Measurements from ENCODE around the gene SSPN. TPM values are rescaled to one million over a fixed set of nuclear protein-coding genes. Genes with fewer than 3 reads are reported as not detected.

Gene SSPN
- total RNA-seq, 1 experiment from 2014 or later: 0.17 TPM

DNA sequence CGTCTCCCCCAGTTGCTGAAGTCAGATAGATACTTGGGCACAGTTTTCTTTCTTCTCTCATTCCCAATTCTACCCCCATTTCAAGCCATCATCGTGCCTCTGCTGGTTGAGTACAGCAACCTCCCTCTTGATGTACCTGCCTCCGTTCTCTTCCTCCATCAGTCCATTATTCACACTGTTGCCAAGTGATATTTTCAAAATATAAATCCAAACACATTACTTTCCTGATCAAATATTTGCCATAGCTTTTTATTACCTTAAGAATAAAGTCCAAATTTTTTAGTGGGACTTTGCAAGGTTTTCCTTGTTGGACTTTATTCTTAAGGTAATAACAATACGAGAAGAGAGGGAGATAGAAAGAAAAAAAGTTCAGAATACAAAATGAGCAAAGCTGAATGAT lies 18.6 kb upstream of the SSPN start:
- POLR2A ChIA-PET: interaction anchor here (2.5 kb wide), 1 partner anchor 23 kb away, joined by 5 read pairs; no protein-coding TSS in a partner anchor

More for the DNA sequence above, 18.6 kb upstream of the SSPN start:
- no peak overlapping the region for H2AFZ ChIP-seq (ENCODE audit: low read depth, low read length, poor library complexity, severe bottlenecking)
- H3K4me1 ChIP-seq (ENCODE audit: control insufficient read depth in 1 of 2, insufficient read depth in 2 of 2, low read length in 2 of 2): no peaks in the 10 kb centered on the region
- TF ChIP-seq SRF (IDR thresholded peaks at IDR 0.05; ENCODE audit: low read depth): no peak
- TF ChIP-seq POLR2AphosphoS5 (IDR thresholded peaks at IDR 0.05; ENCODE audit: low read depth, low read length): no peak
- TF ChIP-seq TCF7L2 (IDR thresholded peaks at IDR 0.05; ENCODE audit: borderline replicate concordance, extremely low read depth, insufficient read depth, insufficient read length): no peak
- TF ChIP-seq ZBTB33 (IDR thresholded peaks at IDR 0.05; ENCODE audit: extremely low read depth, insufficient replicate concordance, low read length): no peak
- no peak for TF ChIP-seq EGR1 (IDR thresholded peaks at IDR 0.05; ENCODE audit: low read depth)
- no peak for TF ChIP-seq ELF1 (IDR thresholded peaks at IDR 0.05; ENCODE audit: borderline replicate concordance, low read depth)
- TF ChIP-seq YY1 (IDR thresholded peaks at IDR 0.05; ENCODE audit: extremely low read depth, insufficient replicate concordance, low read depth, low read length): no peak
- no peak for TF ChIP-seq ZNF274 (IDR thresholded peaks at IDR 0.05; ENCODE audit: low read depth, low read length)
- no peak for TF ChIP-seq ATF3 (IDR thresholded peaks at IDR 0.05)
- TF ChIP-seq SP1 (IDR thresholded peaks at IDR 0.05; ENCODE audit: low read depth): no peak
- TF ChIP-seq EZH2phosphoT487 (IDR thresholded peaks at IDR 0.05; ENCODE audit: borderline replicate concordance): no peak
- TF ChIP-seq, protein P1, sequence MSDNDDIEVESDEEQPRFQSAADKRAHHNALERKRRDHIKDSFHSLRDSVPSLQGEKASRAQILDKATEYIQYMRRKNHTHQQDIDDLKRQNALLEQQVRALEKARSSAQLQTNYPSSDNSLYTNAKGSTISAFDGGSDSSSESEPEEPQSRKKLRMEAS (IDR thresholded peaks at IDR 0.05): no peak
- no peak for TF ChIP-seq REST (IDR thresholded peaks at IDR 0.05; ENCODE audit: low read depth)
- TF ChIP-seq POLR2A (IDR thresholded peaks at IDR 0.05; ENCODE audit: borderline replicate concordance, extremely low read depth, insufficient read depth, insufficient read length): no peak
- TF ChIP-seq ZFX (IDR thresholded peaks at IDR 0.05): no peak
- TF ChIP-seq SIN3A (IDR thresholded peaks at IDR 0.05; ENCODE audit: low read depth): no peak
- TF ChIP-seq JUND (IDR thresholded peaks at IDR 0.05): no peak
- TF ChIP-seq CBX3 (IDR thresholded peaks at IDR 0.05; ENCODE audit: low read depth): no peak
- TF ChIP-seq CEBPB (IDR thresholded peaks at IDR 0.05; ENCODE audit: low read depth): no peak
- no peak overlapping the region for H3K4me3 ChIP-seq (replicated peaks in 1 of 2; ENCODE audit: low read depth in 1 of 2, low read length in 2 of 2)
- H3K9me3 ChIP-seq (ENCODE audit: control insufficient read depth in 1 of 2, insufficient read depth in 1 of 2, low read depth in 1 of 2, low read length in 2 of 2): no peaks in the 10 kb centered on the region
- ChIA-PET CTCF (no interaction called here), RAD21 (ENCODE audit: low non-redundant PET in 1 of 2, low total read pairs in 2 of 2, uncharacterized antibody in 2 of 2, unreplicated experiment in 2 of 2) (no interaction called here)
- H3K79me2 ChIP-seq (ENCODE audit: insufficient read depth, low read length): no peaks in the 10 kb centered on the region
- DNase-seq (ENCODE audit: low read depth, low spot score) (no peak), ATAC-seq (no peak)
- intact Hi-C loops (cut with micrococcal nuclease): no loop called here
- H3K36me3 ChIP-seq (ENCODE audit: control insufficient read depth in 1 of 2, insufficient read depth in 2 of 2, low read length in 2 of 2): no peaks in the 10 kb centered on the region
- H3K9me2 ChIP-seq (ENCODE audit: insufficient read depth): no peaks in the 10 kb centered on the region
- BruUV-seq (replicated peaks): no TSS peak
- no peak overlapping the region for H3K27ac ChIP-seq (ENCODE audit: low read depth, low read length)
- no peak overlapping the region for H3K4me2 ChIP-seq (ENCODE audit: low read length)
- no peaks in the 10 kb centered on the region for H3K27me3 ChIP-seq (ENCODE audit: insufficient read depth, low read length)
- no peak overlapping the region for H3K9ac ChIP-seq (ENCODE audit: low read length)
- H4K20me1 ChIP-seq (ENCODE audit: insufficient read depth): no peaks in the 10 kb centered on the region

All from HCT116 (cell line).